Dermis lymphatic vessel endothelial cell (primary cell): Measurements from ENCODE around the gene RTP5. TPM values are rescaled to one million over a fixed set of nuclear protein-coding genes. Genes with fewer than 3 reads are reported as not detected.

Experiments
- total RNA-seq: library from RNA; depleted of rRNA; stranded (reverse); fragments of >200 nt; gene quantifications from 2 replicates; pipeline ENCODE4 v1.2.1, GENCODE V29; 2014

RTP5 gene
- total RNA-seq, result not detected in 2 replicates

GRCh38 chr2:241869087-241869961 lies at the start of gene RTP5:
RTP5 (plus strand) TSS chr2:241869729; CDS start chr2:241869757, 28 bp downstream.

GRCh38 chr2:241858206-241859016 lies 11.1 kb upstream of the RTP5 start, which contains the start of gene PDCD1:
PDCD1 (minus strand) TSS chr2:241858894; CDS start chr2:241858838, 56 bp downstream.

Other genes with a start within 250 kb of the RTP5 start
- 33.7 and 34.5 TPM in 2 replicates for gene THAP4, start 232.6 kb upstream of the RTP5 start, total RNA-seq
- 55.7 and 68.6 TPM in 2 replicates for gene ATG4B, start 232.0 kb upstream of the RTP5 start, total RNA-seq
- 17.9 and 19.9 TPM in 2 replicates for gene DTYMK, start 182.9 kb upstream of the RTP5 start, total RNA-seq
- 18.4 and 19.2 TPM in 2 replicates for gene ING5, start 167.7 kb upstream of the RTP5 start, total RNA-seq
- gene D2HGDH, start 135.1 kb upstream of the RTP5 start, total RNA-seq, result 10.3 and 10.8 TPM in 2 replicates
- not detected in 2 replicates for gene GAL3ST2, start 92.9 kb upstream of the RTP5 start, total RNA-seq
- gene NEU4, start 60.5 kb upstream of the RTP5 start, total RNA-seq, result under 0.01 TPM in 1 of 2 replicates, not detected in the other
- under 0.01 TPM in 1 of 2 replicates, not detected in the other for gene PDCD1, start 10.8 kb upstream of the RTP5 start, total RNA-seq